Effector CD8-positive, alpha-beta T cell (primary cell): ENCODE data around the gene KRT81.
A peak's percentile ranks its signal among the peaks of the same experiment; 100 is the strongest.
"Not testable (repeated sequence)": the region's sequence is repeated elsewhere in the genome, so short reads cannot be mapped to it uniquely, and the experiment has no call there.

Source experiments
- DNase-seq: peaks from one replicate; lab custom pipeline; 2025; lab: John Stamatoyannopoulos, UW

The KRT81 gene

GRCh38 chr12:52296572-52297215 lies 5.4 kb upstream of the KRT81 start:
- DNase-seq = no peak

GRCh38 chr12:52295663-52296062 lies 4.3 kb upstream of the KRT81 start:
- DNase-seq = no peak

GRCh38 chr12:52294803-52295202 lies 3.5 kb upstream of the KRT81 start:
- DNase-seq = no peak

- no peak for DNase-seq
These were observed 2.6 kb upstream of the KRT81 start for GRCh38 chr12:52293926-52294325.

GRCh38 chr12:52290483-52291134 lies 725 bp downstream of the KRT81 start:
- DNase-seq = not testable (repeated sequence)

GRCh38 chr12:52287816-52288805 lies 3.2 kb downstream of the KRT81 start:
- not testable (repeated sequence) for DNase-seq

GRCh38 chr12:52286857-52287785 lies 4.2 kb downstream of the KRT81 start:
- DNase-seq = not testable (repeated sequence)

- DNase-seq = no peak
These were observed 5.3 kb downstream of the KRT81 start for GRCh38 chr12:52285851-52286530.

- DNase-seq = no peak
These were observed 6.1 kb downstream of the KRT81 start for GRCh38 chr12:52285172-52285745.

GRCh38 chr12:52284562-52285171 lies 6.7 kb downstream of the KRT81 start:
- no peak for DNase-seq

GRCh38 chr12:52280796-52281560 lies 10.4 kb downstream of the KRT81 start:
- DNase-seq = no peak

- no peak for DNase-seq
These were observed 11.0 kb downstream of the KRT81 start for GRCh38 chr12:52280319-52280795.

- no peak for DNase-seq
These were observed 11.7 kb downstream of the KRT81 start for GRCh38 chr12:52279422-52280318.

GRCh38 chr12:52278575-52279421 lies 12.5 kb downstream of the KRT81 start:
- DNase-seq = peak; percentile 38

GRCh38 chr12:52277486-52278245 lies 13.7 kb downstream of the KRT81 start:
- DNase-seq = no peak

- DNase-seq = no peak
These were observed 15.6 kb downstream of the KRT81 start for GRCh38 chr12:52275686-52276085.
